K562 (cell line): ENCODE results near the gene DPP10. TPM values are rescaled to one million over a fixed set of nuclear protein-coding genes. Genes with fewer than 3 reads are reported as not detected.

Experiments used
- GATAD2A ChIP-seq: fragments of 450-650 bp; IDR thresholded peaks from 2 replicates; pipeline ENCODE4 v1.6.1; 2017
- HBP1 ChIP-seq: fragments of 450-650 bp; formaldehyde crosslinking; IDR thresholded peaks from 2 replicates; pipeline ENCODE4 v1.4.0; 2022; ENCODE audit warnings: missing genetic modification characterization
- MBD1 ChIP-seq: fragments of 250-450 bp; sonication (Bioruptor Pico); IDR thresholded peaks from 2 replicates; pipeline ENCODE4 v1.8.0; 2022; ENCODE audit warnings: inconsistent platforms
- MBD2 ChIP-seq: sonication (generic); IDR thresholded peaks from 2 replicates; pipeline ENCODE4 v1.6.1; 2016; ENCODE audit warnings: low read depth, borderline replicate concordance
- POLR2H ChIP-seq: IDR thresholded peaks from 2 replicates; pipeline ENCODE4 v1.6.1; 2016; ENCODE audit warnings: missing genetic modification characterization, low read depth, mild to moderate bottlenecking, control low read depth, missing compliant biosample characterization, moderate library complexity
- RBM22 ChIP-seq: fragments of 200-400 bp; formaldehyde crosslinking; IDR thresholded peaks from 2 replicates; pipeline ENCODE4 v1.6.1; 2018; ENCODE audit warnings: low read length, low read depth; ENCODE audit not compliant: poor library complexity, severe bottlenecking
- RNF219 ChIP-seq: fragments of 250-450 bp; sonication (Bioruptor Pico); IDR thresholded peaks from 2 replicates; pipeline ENCODE4 v1.5.0; 2022; ENCODE audit warnings: mild to moderate bottlenecking
- SPI1 ChIP-seq: IDR thresholded peaks from 2 replicates; pipeline ENCODE4 v1.6.1; 2011; ENCODE audit warnings: low read depth, low read length, control low read depth, borderline replicate concordance
- TFAM ChIP-seq: fragments of 250-450 bp; sonication (Bioruptor Pico); conservative IDR thresholded peaks from 2 replicates; pipeline ENCODE4 v1.5.0; 2021; ENCODE audit warnings: mild to moderate bottlenecking, moderate library complexity
- polyA plus RNA-seq, 8 experiments: library from polyadenylated mRNA; depleted of rRNA in 4 of 8; stranded (reverse) in 5 of 8; unstranded in 3 of 8; fragments of >200 nt; fragmentation: Nextera tagmentation in 2 of 8; fragmentation: Illumina TruSeq in 1 of 8; extraction: Ambion mirVana in 2 of 8; extraction: Trizol in 1 of 8; gene quantifications; 2 replicates each; pipeline versions ENCODE4 v1.2.1 to v1.2.3, GENCODE V29; 2011 to 2014; ENCODE audit warnings: inconsistent platforms in 1 of 8, missing spikeins in 1 of 8
- total RNA-seq, 7 experiments: library from RNA; depleted of rRNA in 6 of 7; stranded (reverse); fragments of >200 nt in 6 of 7; fragmentation: Illumina TruSeq in 2 of 7; extraction: Trizol in 2 of 7; gene quantifications; 2 replicates each; pipeline versions ENCODE4 v1.2.1 to v1.2.3, GENCODE V29; 2011 to 2021; ENCODE audit warnings: low replicate concordance in 1 of 7
- TF ChIP-seq, protein P1 (sequence below): fragments of 450-650 bp; formaldehyde crosslinking; IDR thresholded peaks from 2 replicates; pipeline ENCODE4 v1.4.0; 2020; ENCODE audit warnings: mild to moderate bottlenecking, moderate library complexity

The DPP10 gene
- total and polyA plus RNA-seq, 9 of the 15 experiments (the other 6 are each of a cell fraction or from before 2014, with no cell fraction given), result not detected

GRCh38 chr2:114812261-114812660 is 369.8 kb downstream of the DPP10 start (continued):
- no peak for TF ChIP-seq TFAM (CRISPR knock-in tag)
- TF ChIP-seq SPI1, result no peak
- no peak for TF ChIP-seq GATAD2A
- no peak for TF ChIP-seq HBP1 (CRISPR knock-in tag)
- TF ChIP-seq MBD2, result no peak
- TF ChIP-seq POLR2H (tag), result no peak
- TF ChIP-seq, protein P1, sequence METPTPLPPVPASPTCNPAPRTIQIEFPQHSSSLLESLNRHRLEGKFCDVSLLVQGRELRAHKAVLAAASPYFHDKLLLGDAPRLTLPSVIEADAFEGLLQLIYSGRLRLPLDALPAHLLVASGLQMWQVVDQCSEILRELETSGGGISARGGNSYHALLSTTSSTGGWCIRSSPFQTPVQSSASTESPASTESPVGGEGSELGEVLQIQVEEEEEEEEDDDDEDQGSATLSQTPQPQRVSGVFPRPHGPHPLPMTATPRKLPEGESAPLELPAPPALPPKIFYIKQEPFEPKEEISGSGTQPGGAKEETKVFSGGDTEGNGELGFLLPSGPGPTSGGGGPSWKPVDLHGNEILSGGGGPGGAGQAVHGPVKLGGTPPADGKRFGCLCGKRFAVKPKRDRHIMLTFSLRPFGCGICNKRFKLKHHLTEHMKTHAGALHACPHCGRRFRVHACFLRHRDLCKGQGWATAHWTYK (CRISPR knock-in tag), result no peak
- no peak for TF ChIP-seq MBD1 (CRISPR knock-in tag)
- TF ChIP-seq RBM22, result no peak
- no peak for TF ChIP-seq RNF219 (CRISPR knock-in tag)
